ENCODE measurements around the gene KLHDC1.
"Not testable (repeated sequence)": the region's sequence is repeated elsewhere in the genome, so short reads cannot be mapped to it uniquely, and the experiment has no call there.

The KLHDC1 gene

DNA sequence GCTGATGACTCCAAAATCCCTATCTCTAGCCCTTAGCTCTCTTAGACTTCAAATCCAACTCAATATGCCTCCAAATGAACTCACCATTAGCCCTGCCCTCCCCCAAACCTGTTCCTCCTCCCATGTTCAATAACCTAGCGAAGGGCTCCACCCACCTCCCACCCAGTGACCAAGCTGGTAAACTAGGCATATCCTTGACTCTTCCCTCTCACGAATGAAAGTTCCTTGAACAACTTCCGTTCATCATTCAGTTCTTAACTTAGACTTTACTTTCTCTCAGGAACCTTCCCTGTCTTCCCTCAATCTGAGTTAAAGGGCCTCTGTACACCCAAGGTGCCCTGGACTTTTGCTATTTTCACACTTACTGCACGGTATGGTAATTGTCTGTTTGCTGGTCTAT, 1.9 kb upstream of the KLHDC1 start:
- Histone ChIP-seq H3K27me3 (ENCODE audit: insufficient read depth, low read depth) (no peaks in the 10 kb centered on the region), H3K4me1 (ENCODE audit: low read depth, poor library complexity, severe bottlenecking) (peaks cover 6% of the 10 kb centered on the region), H3K36me3 (ENCODE audit: insufficient read depth) (no peaks in the 10 kb centered on the region), H3K4me2 (no peak overlapping the region), H4K20me1 (ENCODE audit: insufficient read depth) (no peaks in the 10 kb centered on the region), H3K4me3 (IDR thresholded peaks at IDR 0.05; ENCODE audit: insufficient read depth, low read depth, low read length) (no peak overlapping the region), H3K27ac (no peak overlapping the region), H2AFZ (ENCODE audit: low read depth) (no peak overlapping the region), H3K79me2 (ENCODE audit: insufficient read depth, low read depth) (peaks cover 6% of the 10 kb centered on the region; the same call in 1 of the 2 replicates), H3K9ac (no peak overlapping the region)
- TF ChIP-seq, protein P1, sequence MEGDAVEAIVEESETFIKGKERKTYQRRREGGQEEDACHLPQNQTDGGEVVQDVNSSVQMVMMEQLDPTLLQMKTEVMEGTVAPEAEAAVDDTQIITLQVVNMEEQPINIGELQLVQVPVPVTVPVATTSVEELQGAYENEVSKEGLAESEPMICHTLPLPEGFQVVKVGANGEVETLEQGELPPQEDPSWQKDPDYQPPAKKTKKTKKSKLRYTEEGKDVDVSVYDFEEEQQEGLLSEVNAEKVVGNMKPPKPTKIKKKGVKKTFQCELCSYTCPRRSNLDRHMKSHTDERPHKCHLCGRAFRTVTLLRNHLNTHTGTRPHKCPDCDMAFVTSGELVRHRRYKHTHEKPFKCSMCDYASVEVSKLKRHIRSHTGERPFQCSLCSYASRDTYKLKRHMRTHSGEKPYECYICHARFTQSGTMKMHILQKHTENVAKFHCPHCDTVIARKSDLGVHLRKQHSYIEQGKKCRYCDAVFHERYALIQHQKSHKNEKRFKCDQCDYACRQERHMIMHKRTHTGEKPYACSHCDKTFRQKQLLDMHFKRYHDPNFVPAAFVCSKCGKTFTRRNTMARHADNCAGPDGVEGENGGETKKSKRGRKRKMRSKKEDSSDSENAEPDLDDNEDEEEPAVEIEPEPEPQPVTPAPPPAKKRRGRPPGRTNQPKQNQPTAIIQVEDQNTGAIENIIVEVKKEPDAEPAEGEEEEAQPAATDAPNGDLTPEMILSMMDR (conservative IDR thresholded peaks at IDR 0.05; ENCODE audit: low read depth, low read length), result no peak

DNA sequence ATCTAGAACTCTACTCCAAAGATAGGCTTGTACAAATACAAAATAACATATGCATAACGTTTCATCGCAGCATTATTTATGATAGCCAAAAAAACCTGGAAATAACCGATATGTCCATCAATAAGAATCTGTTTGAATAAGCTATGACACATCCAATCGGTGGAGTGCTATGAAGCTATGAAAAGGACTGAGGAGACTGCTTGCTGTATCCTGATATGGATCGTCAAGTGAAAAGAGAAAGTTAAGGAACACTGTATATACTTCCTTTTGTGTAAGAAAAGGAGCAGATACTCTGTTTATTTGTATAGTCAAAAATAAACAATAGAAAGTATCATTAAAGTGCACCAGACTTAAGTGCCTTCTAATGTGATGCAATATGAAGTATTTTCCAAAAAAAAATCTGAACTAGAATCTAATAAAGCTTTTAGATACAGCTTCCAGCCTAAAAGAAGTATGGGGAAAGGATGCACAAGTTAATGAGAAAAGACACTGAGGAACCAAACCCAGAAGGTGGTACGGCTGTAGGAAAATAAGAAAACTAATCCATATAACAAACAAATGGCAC, 645 bp upstream of the KLHDC1 start:
- H3K4me1 ChIP-seq (ENCODE audit: low read depth, poor library complexity, severe bottlenecking), result peaks cover 1% of the 10 kb centered on the region
- peaks cover 3% of the 10 kb centered on the region; the same call in 1 of the 2 replicates for H3K79me2 ChIP-seq (ENCODE audit: insufficient read depth, low read depth)
- H3K27me3 ChIP-seq (ENCODE audit: insufficient read depth, low read depth), result no peaks in the 10 kb centered on the region
- H3K4me3 ChIP-seq (IDR thresholded peaks at IDR 0.05; ENCODE audit: insufficient read depth, low read depth, low read length), result no peak overlapping the region
- H4K20me1 ChIP-seq (ENCODE audit: insufficient read depth), result no peaks in the 10 kb centered on the region
- TF ChIP-seq, protein P1 (conservative IDR thresholded peaks at IDR 0.05; ENCODE audit: low read depth, low read length), result no peak
- H3K36me3 ChIP-seq (ENCODE audit: insufficient read depth), result no peaks in the 10 kb centered on the region
- H2AFZ ChIP-seq (ENCODE audit: low read depth), result no peak overlapping the region
- no peak overlapping the region for H3K27ac ChIP-seq
- no peak overlapping the region for H3K9ac ChIP-seq
- no peak overlapping the region for H3K4me2 ChIP-seq

DNA sequence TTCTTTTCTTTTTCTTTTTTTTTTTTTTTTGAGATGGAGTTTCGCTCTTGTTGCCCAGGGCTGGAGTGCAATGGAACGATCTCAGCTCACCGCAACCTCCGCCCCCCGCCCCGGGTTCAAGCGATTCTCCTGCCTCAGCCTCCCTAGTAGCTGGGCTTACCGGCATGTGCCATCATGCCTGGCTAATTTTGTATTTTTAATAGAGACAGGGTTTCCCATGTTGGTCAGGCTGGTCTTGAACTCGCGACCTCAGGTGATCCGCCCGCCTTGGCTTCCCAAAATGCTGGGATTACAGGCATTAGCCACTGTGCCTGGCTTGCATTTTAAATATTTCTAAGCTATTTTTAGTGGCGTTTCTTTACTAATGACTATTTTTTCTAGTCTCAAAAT, 810 bp downstream of the KLHDC1 start:
- not testable (repeated sequence) for H3K36me3 ChIP-seq (ENCODE audit: insufficient read depth); H3K27ac ChIP-seq; H3K4me1 ChIP-seq (ENCODE audit: low read depth, poor library complexity, severe bottlenecking); H3K4me2 ChIP-seq; H3K9ac ChIP-seq; H4K20me1 ChIP-seq (ENCODE audit: insufficient read depth); H2AFZ ChIP-seq (ENCODE audit: low read depth); H3K79me2 ChIP-seq (ENCODE audit: insufficient read depth, low read depth); H3K27me3 ChIP-seq (ENCODE audit: insufficient read depth, low read depth); H3K4me3 ChIP-seq (IDR thresholded peaks at IDR 0.05; ENCODE audit: insufficient read depth, low read depth, low read length)

DNA sequence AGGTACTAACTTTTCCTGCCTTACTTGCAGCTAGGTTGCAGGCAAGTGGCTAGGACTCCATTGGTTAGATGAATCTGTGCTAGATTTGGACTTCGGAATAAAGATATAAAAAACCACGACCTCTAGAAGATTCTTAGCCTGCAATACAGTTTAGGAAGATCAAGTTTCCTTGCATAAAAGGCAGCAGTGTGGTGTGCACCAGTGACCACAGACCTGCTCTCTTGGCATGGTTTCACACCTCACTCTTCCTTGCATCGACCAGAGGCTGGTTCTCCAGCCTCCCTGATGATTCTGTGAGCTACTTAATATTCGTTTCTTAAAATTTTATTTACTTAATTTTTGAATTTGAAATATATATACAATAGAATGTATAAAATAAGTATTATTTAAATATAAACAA, 9.8 kb downstream of the KLHDC1 start:
- H3K4me3 ChIP-seq (IDR thresholded peaks at IDR 0.05; ENCODE audit: insufficient read depth, low read depth, low read length), result no peak overlapping the region
- H3K27me3 ChIP-seq (ENCODE audit: insufficient read depth, low read depth), result no peaks in the 10 kb centered on the region
- H3K4me1 ChIP-seq (ENCODE audit: low read depth, poor library complexity, severe bottlenecking), result no peaks in the 10 kb centered on the region
- no peaks in the 10 kb centered on the region for H3K79me2 ChIP-seq (ENCODE audit: insufficient read depth, low read depth)
- H4K20me1 ChIP-seq (ENCODE audit: insufficient read depth), result no peaks in the 10 kb centered on the region
- H3K4me2 ChIP-seq, result no peak overlapping the region
- TF ChIP-seq, protein P1 (conservative IDR thresholded peaks at IDR 0.05; ENCODE audit: low read depth, low read length), result no peak
- no peak overlapping the region for H3K27ac ChIP-seq
- no peaks in the 10 kb centered on the region for H3K36me3 ChIP-seq (ENCODE audit: insufficient read depth)
- H3K9ac ChIP-seq, result no peak overlapping the region
- no peak overlapping the region for H2AFZ ChIP-seq (ENCODE audit: low read depth)

DNA sequence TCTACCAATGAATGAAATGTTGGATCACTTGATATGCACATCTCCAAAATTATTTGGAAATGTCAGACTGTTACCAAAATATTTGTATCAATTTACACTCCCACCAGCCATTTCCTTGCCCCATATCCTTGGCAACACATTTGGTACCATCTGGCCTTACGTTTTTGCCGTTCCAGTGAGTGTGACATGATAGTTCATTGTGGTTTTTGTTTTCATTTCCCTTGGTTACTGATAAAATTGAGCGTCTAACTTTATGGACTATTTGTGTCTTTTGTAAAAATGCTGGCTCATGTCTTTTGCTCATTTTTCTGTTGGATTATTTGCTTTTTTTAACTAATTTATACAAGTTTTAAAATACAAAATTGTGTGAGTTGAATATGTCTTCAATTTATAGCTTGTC, 11.0 kb downstream of the KLHDC1 start:
- Histone ChIP-seq H3K4me2 (no peak overlapping the region), H3K4me1 (ENCODE audit: low read depth, poor library complexity, severe bottlenecking) (no peaks in the 10 kb centered on the region), H3K27ac (no peak overlapping the region), H3K9ac (no peak overlapping the region), H3K79me2 (ENCODE audit: insufficient read depth, low read depth) (no peaks in the 10 kb centered on the region), H2AFZ (ENCODE audit: low read depth) (no peak overlapping the region), H3K27me3 (ENCODE audit: insufficient read depth, low read depth) (no peaks in the 10 kb centered on the region), H4K20me1 (ENCODE audit: insufficient read depth) (no peaks in the 10 kb centered on the region), H3K4me3 (IDR thresholded peaks at IDR 0.05; ENCODE audit: insufficient read depth, low read depth, low read length) (no peak overlapping the region), H3K36me3 (ENCODE audit: insufficient read depth) (no peaks in the 10 kb centered on the region)
- TF ChIP-seq, protein P1 (conservative IDR thresholded peaks at IDR 0.05; ENCODE audit: low read depth, low read length), result no peak

DNA sequence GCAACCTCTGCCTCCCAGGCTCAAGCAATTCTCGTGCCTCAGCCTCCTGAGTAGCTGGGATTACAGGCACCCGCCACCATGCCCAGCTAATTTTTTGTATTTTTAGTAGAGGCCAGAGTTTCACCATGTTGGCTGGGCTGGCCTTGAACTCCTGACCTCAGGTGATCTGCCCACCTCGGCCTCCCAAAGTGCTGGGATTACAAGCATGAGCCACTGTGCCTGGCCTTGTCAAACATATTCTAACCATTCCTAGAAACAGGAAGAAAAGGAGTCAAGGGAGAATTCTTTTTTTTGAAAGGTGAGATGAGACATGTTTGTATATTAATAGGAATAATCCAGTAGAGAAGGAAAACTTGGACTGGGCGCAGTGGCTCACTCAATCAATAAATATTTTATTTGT, 11.6 kb downstream of the KLHDC1 start:
- not testable (repeated sequence) for H2AFZ ChIP-seq (ENCODE audit: low read depth); H3K36me3 ChIP-seq (ENCODE audit: insufficient read depth); H3K27me3 ChIP-seq (ENCODE audit: insufficient read depth, low read depth); H4K20me1 ChIP-seq (ENCODE audit: insufficient read depth); H3K27ac ChIP-seq; H3K79me2 ChIP-seq (ENCODE audit: insufficient read depth, low read depth); H3K9ac ChIP-seq; H3K4me2 ChIP-seq; H3K4me3 ChIP-seq (IDR thresholded peaks at IDR 0.05; ENCODE audit: insufficient read depth, low read depth, low read length); H3K4me1 ChIP-seq (ENCODE audit: low read depth, poor library complexity, severe bottlenecking)

DNA sequence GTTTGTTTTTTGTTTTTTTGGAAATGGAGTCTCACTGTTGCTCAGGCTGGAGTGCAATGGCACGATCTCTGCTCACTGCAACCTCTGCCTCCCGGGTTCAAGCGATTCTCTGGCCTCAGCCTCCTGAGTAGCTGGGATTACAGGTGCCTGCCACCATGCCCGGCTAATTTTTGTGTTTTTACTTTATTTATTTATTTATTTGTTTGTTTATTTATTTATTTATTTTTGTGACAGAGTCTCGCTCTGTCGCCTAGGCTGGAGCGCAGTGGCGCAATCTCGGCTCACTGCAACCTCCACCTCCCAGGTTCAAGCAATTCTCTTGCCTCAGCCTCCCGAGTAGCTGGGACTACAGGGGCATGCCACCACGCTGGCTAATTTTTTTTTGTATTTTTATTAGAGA, 18.1 kb downstream of the KLHDC1 start:
- H3K4me1 ChIP-seq (ENCODE audit: low read depth, poor library complexity, severe bottlenecking); H3K27me3 ChIP-seq (ENCODE audit: insufficient read depth, low read depth); H3K27ac ChIP-seq; H3K4me3 ChIP-seq (IDR thresholded peaks at IDR 0.05; ENCODE audit: insufficient read depth, low read depth, low read length); H2AFZ ChIP-seq (ENCODE audit: low read depth); H3K36me3 ChIP-seq (ENCODE audit: insufficient read depth); H3K4me2 ChIP-seq; H3K9ac ChIP-seq; H3K79me2 ChIP-seq (ENCODE audit: insufficient read depth, low read depth); H4K20me1 ChIP-seq (ENCODE audit: insufficient read depth): not testable (repeated sequence)

Data from KMS-11 (cell line).